Fibroblast of skin of right quadriceps (primary cell): ENCODE data around the gene PGBD5.

Source experiments
- DNase-seq: peaks from one replicate; pipeline ENCODE4 v3.0.0-alpha.2; 2013

PGBD5 gene

GRCh38 chr1:230394134-230394533 is 32.0 kb downstream of the PGBD5 start:
- DNase-seq = no peak

GRCh38 chr1:230393722-230394121 is 32.4 kb downstream of the PGBD5 start:
- no peak for DNase-seq

GRCh38 chr1:230392920-230393521 is 33.1 kb downstream of the PGBD5 start:
- no peak for DNase-seq

DNA sequence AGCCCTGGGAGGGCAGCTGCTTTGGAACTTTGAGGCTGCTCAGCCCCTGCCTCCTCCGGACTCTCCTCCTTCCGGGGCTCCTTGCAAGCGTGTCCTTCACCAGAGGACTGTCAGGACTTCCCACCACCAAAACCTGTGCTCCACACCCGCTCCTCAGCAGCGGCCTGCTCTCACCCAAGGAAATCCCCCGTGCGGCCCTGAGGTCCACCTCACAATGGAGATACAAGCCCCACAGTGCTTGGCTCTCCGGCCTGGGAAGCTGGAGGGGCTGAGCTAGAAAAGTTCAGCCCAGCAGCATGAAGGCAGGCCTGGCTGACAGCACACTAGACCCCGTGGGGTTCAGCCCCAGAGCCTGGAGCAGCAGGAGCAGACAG is 33.6 kb downstream of the PGBD5 start:
- no peak for DNase-seq

- DNase-seq = no peak
These were observed 34.2 kb downstream of the PGBD5 start for GRCh38 chr1:230391776-230392535.

- no peak for DNase-seq
These were observed 35.8 kb downstream of the PGBD5 start for GRCh38 chr1:230390371-230390770.

- no peak for DNase-seq
These were observed 38.3 kb downstream of the PGBD5 start for GRCh38 chr1:230387876-230388275.

GRCh38 chr1:230387296-230387695 is 38.8 kb downstream of the PGBD5 start:
- no peak for DNase-seq

DNA sequence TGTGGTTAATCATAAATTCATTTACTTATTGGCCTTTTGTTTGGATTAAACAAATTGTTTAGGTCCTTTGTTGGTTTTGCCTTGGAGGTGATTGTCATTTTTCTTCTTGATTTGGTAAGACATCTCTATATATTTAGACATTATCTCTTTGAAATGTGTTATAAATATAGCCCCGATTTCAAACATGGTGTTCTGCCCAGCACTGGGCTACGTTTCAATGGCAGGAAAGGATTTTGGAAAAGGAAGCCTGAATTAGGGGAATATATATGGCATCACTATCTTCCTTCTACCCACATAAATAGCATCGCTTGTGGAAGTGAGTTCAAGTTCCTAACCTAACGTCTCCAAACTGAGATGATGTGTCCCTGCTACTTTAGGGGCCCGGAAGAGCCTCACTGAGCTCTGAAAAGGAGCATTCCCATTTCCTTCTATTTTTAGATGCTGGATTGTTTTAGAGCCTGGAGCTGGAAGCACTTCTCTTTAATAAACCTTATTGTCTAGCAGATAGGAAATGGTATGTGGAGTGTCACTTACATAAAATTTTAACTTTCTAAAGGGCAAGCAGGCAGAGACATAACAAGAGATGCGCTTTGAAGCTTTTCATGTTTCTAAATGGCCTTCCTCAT is 39.4 kb downstream of the PGBD5 start:
- no peak for DNase-seq

DNA sequence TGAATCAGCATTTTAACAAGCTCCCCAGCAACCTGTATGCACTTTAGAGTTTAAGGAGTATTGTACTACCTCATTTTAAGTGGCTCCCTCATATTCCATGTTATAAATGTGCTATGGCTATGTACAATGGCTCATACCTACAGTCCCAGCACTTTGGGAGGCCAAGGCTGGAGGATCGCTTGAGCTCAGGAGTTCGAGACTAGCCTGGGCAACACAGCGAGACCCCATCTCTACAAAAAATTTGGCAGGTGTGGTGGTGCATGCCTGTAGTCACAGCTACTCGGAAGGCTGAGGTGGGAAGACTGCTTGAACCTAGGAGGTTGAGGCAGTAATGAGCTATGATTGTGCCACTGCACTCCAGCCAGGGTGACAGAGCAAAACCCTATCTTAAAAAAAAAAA is 40.2 kb downstream of the PGBD5 start:
- no peak for DNase-seq

GRCh38 chr1:230385158-230385450 is 41.0 kb downstream of the PGBD5 start:
- DNase-seq = no peak

DNA sequence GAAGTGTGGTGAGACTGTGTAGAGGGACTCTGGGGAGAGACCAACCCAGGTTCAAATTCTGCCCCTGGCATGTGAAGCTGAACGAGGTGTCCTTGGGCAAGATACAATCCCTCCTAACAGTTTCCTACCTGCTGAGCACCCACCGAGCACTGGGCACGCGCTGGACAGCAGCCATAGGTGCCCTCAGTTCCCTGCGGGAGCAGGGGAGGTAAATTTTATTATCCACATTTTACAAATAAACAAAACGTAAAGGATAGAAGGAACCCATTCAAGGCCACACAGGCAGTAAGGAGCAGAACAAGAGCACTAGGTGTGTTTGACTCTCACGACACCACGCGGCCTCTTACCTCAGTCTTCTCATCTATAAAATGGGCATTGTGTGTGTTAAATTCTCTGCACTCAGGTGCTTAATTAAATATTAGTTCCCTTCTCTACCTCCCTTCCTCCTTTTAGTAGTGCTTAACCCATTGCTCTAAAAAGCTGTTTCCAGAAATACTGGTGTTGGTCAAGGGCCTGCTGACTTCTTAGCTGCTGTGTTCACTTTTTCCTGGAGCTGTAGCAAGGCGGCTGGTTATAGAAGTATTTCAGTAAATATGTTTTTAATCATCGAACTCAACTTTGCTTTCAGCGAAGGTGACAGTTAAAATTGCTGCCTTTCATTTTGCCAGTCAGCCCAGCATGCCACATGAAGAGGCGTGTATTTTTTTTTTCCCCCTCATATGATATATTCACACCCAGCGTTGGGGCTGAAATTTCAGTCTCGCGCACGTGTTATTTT is 41.6 kb downstream of the PGBD5 start:
- DNase-seq = no peak

DNA sequence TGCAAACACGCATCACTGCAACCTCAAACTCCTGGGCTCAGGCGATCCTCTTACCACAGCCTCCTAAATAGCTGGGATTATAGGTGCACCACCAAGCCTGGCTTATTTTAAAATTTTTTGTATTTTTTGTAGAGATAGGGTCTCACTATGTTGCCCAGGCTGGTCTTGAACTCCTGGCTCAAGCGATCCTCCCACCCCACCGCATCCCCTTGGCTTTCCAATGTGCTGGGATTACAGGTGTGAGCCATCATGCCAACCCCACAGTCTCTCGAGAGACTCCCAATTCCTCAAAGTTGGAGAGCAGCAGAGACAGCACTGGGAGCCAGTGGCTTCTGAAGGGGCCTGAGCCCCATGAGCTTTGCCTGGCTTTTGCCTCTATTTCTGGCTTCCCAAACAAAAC is 42.7 kb downstream of the PGBD5 start:
- DNase-seq = no peak

- no peak for DNase-seq
These were observed 44.1 kb downstream of the PGBD5 start for GRCh38 chr1:230382001-230382491.

- DNase-seq = no peak
These were observed 44.5 kb downstream of the PGBD5 start for GRCh38 chr1:230381585-230381984.

- DNase-seq = no peak
These were observed 45.1 kb downstream of the PGBD5 start for GRCh38 chr1:230381049-230381467.

DNA sequence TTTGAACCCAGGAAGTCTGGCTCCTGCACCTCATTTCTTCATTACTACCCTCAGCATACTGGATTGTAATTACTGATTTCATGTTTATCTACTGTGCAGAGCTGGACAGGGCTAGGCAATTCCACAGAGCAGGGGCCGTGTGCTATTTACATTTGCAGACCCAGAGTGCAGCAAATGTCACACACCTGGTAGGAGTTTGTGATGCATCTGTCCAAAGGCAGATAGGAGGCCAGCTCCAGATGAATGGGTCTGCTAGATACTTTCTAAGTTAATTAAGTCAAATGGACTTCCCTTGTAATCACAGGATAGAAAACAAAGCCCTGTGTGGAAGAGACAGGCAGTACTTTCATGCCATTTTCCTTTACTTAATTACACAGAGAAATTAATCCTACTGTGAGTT is 46.2 kb downstream of the PGBD5 start:
- DNase-seq = no peak

DNA sequence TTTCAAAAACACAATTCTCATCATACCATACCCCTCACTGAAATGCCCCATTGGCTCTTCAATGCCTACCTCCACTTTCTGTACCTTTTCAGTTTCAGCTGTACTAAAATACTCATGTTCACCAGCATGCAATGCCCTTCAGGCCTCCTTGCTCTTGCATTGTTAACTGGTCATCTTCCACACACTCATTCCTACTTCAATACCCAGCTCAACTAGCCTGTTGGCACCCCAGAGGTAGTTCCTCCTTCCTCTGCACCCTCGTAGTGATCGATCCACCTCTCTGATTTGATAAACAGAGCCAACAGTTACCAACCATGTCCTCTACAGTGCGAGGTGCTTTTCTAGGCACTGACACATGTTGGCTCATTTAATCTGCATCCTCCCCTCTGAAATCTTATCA is 46.7 kb downstream of the PGBD5 start:
- DNase-seq = no peak

GRCh38 chr1:230377851-230378250 is 48.3 kb downstream of the PGBD5 start:
- DNase-seq = no peak

GRCh38 chr1:230377324-230377723 is 48.8 kb downstream of the PGBD5 start:
- no peak for DNase-seq

GRCh38 chr1:230376296-230376695 is 49.8 kb downstream of the PGBD5 start:
- no peak for DNase-seq

DNA sequence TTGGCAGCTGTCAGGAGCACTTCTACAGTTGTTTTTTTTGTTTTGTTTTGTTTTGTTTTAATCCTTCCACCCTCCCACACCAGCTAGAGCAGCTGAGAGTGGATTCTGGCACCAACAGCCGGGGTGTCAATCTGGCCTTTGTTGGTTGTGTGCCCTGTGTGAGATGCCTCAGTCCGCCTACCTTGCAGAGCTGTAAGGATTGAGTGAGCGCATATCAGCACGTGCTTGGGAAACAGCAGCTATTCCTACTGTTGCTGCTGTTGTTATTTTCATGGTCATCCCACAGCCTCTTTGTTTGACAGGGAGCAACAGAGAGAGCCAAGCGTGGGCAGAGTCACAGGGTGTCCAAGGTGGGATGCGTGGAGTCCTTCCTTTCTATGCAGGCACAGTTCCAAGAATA is 50.4 kb downstream of the PGBD5 start:
- no peak for DNase-seq

DNA sequence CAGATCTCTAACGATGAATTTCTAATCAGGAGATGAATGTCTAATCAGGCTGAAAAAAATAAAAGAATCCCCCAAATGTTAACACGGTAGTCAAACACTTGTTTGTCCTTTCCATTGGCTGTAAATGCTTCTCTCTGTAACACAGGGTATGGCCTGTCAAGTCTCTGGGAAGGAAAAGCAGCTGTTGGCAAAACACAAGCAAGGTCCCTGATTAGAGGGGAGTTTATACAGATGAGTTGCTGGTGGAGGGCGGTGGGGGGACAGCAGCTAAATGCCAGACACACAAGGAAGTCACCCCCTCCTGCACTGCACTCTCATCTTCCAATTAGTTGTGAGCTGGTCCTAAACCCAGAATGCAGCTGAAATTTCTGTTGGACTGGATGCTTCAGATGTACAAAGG is 51.0 kb downstream of the PGBD5 start:
- DNase-seq = no peak
